A549 (cell line): Measurements from ENCODE around the gene FMO4. TPM values are rescaled to one million over a fixed set of nuclear protein-coding genes. Genes with fewer than 3 reads are reported as not detected.

Experiments used
- ATAC-seq, 2 experiments: fragments of 200-7000 bp in 1 of 2; fragments of >200 bp in 1 of 2; cut with Nextera tagmentation in 1 of 2; cut with Tn5 transposase in 1 of 2; 3 replicates each; pipeline versions ENCODE4 v1.8.0 to v1.9.1; 2018 to 2020; ENCODE audit warnings: mild to moderate bottlenecking in 1 of 2, moderate library complexity in 1 of 2
- CTCF ChIA-PET: fragments of 300-600 bp; sonication (Branson Sonifier 250); formaldehyde crosslinking; extraction: SDS; loops from one replicate; lab custom pipeline; 2021; ENCODE audit warnings: antibody characterized with exemption, inconsistent platforms; lab: Yijun Ruan, JAX
- POLR2A ChIA-PET: fragments of 350-600 bp; formaldehyde crosslinking; extraction: SDS; loops from one replicate; lab custom pipeline; 2021; ENCODE audit warnings: antibody characterized with exemption, inconsistent platforms; lab: Yijun Ruan, JAX
- DNase-seq, 2 experiments: peaks; one replicate each; pipeline versions ENCODE4 v3.0.0 to v3.0.0-alpha.2; 2011 to 2016; ENCODE audit warnings: low read depth in 1 of 2, low spot score in 1 of 2
- FAIRE-seq: peaks from 2 replicates; lab custom pipeline; 2011; peaks lifted over from hg19 to GRCh38; lab: Jason Lieb, UNC
- H3K27ac ChIP-seq, 2 experiments: fragments of >200 bp; sonication (Bioruptor Twin); formaldehyde crosslinking; 3 replicates each; pipeline ENCODE4 v1.5.1; 2016 to 2017
- H3K4me1 ChIP-seq: fragments of >200 bp; sonication (Bioruptor Twin); formaldehyde crosslinking; 3 replicates; pipeline ENCODE4 v1.6.1; 2016
- H3K4me2 ChIP-seq: fragments of >200 bp; sonication (Bioruptor Twin); formaldehyde crosslinking; 3 replicates; pipeline ENCODE4 v1.6.1; 2016
- H3K4me3 ChIP-seq: fragments of >200 bp; sonication (Bioruptor Twin); formaldehyde crosslinking; 3 replicates; pipeline ENCODE4 v1.5.1; 2016
- H3K9me3 ChIP-seq: fragments of >200 bp; sonication (Bioruptor Twin); formaldehyde crosslinking; 3 replicates; pipeline ENCODE4 v1.6.1; 2016
- BHLHE40 ChIP-seq: IDR thresholded peaks from 2 replicates; pipeline ENCODE4 v1.6.1; 2012; ENCODE audit warnings: low read depth, low read length, inconsistent platforms
- CBX8 ChIP-seq: fragments of 200-600 bp; sonication (generic); IDR thresholded peaks from 2 replicates; pipeline ENCODE4 v1.6.1; 2016
- CEBPB ChIP-seq, 2 experiments: fragments of >200 bp in 1 of 2; sonication (Bioruptor Twin) in 1 of 2; formaldehyde crosslinking in 1 of 2; IDR thresholded peaks; 2 replicates each; pipeline ENCODE4 v1.6.1; 2012 to 2016
- FOSB ChIP-seq: fragments of 250-450 bp; sonication (Bioruptor Pico); IDR thresholded peaks from 2 replicates; pipeline ENCODE4 v1.5.0; 2020; ENCODE audit warnings: mild to moderate bottlenecking, moderate library complexity
- FOXS1 ChIP-seq: fragments of 250-450 bp; sonication (Bioruptor Pico); IDR thresholded peaks from 2 replicates; pipeline ENCODE4 v1.5.0; 2020; ENCODE audit warnings: mild to moderate bottlenecking, moderate library complexity
- HOXA7 ChIP-seq: fragments of 250-450 bp; sonication (Bioruptor Pico); IDR thresholded peaks from 2 replicates; pipeline ENCODE4 v1.5.0; 2020; ENCODE audit warnings: mild to moderate bottlenecking, moderate library complexity
- HOXB13 ChIP-seq: fragments of 250-450 bp; sonication (Bioruptor Pico); IDR thresholded peaks from 2 replicates; pipeline ENCODE4 v1.5.0; 2020; ENCODE audit warnings: low read depth, mild to moderate bottlenecking, moderate library complexity
- HOXB5 ChIP-seq: fragments of 250-450 bp; sonication (Bioruptor Pico); IDR thresholded peaks from 2 replicates; pipeline ENCODE4 v1.5.0; 2020; ENCODE audit warnings: mild to moderate bottlenecking, moderate library complexity
- JUN ChIP-seq, 2 experiments: fragments of >200 bp; sonication (Bioruptor Twin); formaldehyde crosslinking; IDR thresholded peaks; 2 replicates in 1 of 2; 3 replicates in 1 of 2; pipeline ENCODE4 v1.6.1; 2016 to 2017
- KDM1A ChIP-seq: fragments of 200-600 bp; sonication (generic); IDR thresholded peaks from 2 replicates; pipeline ENCODE4 v1.6.1; 2016; ENCODE audit warnings: low read depth, mild to moderate bottlenecking
- KDM5A ChIP-seq: fragments of 200-600 bp; sonication (generic); IDR thresholded peaks from 2 replicates; pipeline ENCODE4 v1.6.1; 2016; ENCODE audit warnings: antibody characterized with exemption, mild to moderate bottlenecking
- MAFK ChIP-seq: fragments of 450-650 bp; IDR thresholded peaks from 2 replicates; pipeline ENCODE4 v1.6.1; 2014; ENCODE audit not compliant: partially characterized antibody
- NFE2L2 ChIP-seq: fragments of 150-350 bp; conservative IDR thresholded peaks from 2 replicates; pipeline ENCODE4 v1.6.1; 2014; ENCODE audit warnings: low read length
- NPAS2 ChIP-seq: fragments of 250-450 bp; sonication (Bioruptor Pico); IDR thresholded peaks from 2 replicates; pipeline ENCODE4 v1.8.0; 2022; ENCODE audit warnings: mild to moderate bottlenecking, moderate library complexity, borderline replicate concordance
- PHF8 ChIP-seq: fragments of 200-600 bp; sonication (generic); IDR thresholded peaks from 2 replicates; pipeline ENCODE4 v1.6.1; 2016; ENCODE audit warnings: low read depth, mild to moderate bottlenecking, antibody characterized with exemption, moderate library complexity, borderline replicate concordance
- POLR2AphosphoS2 ChIP-seq: conservative IDR thresholded peaks from 2 replicates; pipeline ENCODE4 v1.6.1; 2012; ENCODE audit warnings: low read length, improper control_type of control experiment, inconsistent platforms
- RAD21 ChIP-seq, 2 experiments: fragments of >200 bp in 1 of 2; sonication (Bioruptor Twin) in 1 of 2; formaldehyde crosslinking in 1 of 2; IDR thresholded peaks in 1 of 2; conservative IDR thresholded peaks in 1 of 2; 2 replicates in 1 of 2; 3 replicates in 1 of 2; pipeline ENCODE4 v1.6.1; 2012 to 2018; ENCODE audit warnings: inconsistent platforms in 1 of 2
- RARB ChIP-seq: fragments of 250-450 bp; sonication (Bioruptor Pico); IDR thresholded peaks from 2 replicates; pipeline ENCODE4 v1.8.0; 2021; ENCODE audit warnings: mild to moderate bottlenecking, moderate library complexity
- RCOR1 ChIP-seq: fragments of 150-350 bp; IDR thresholded peaks from 2 replicates; pipeline ENCODE4 v1.6.1; 2014; ENCODE audit warnings: antibody characterized with exemption, low read length, low read depth
- RFX5 ChIP-seq: fragments of 450-650 bp; IDR thresholded peaks from 2 replicates; pipeline ENCODE4 v1.7.1; 2014; ENCODE audit warnings: antibody characterized with exemption, mild to moderate bottlenecking, moderate library complexity
- ZC3H11A ChIP-seq: fragments of 450-650 bp; IDR thresholded peaks from 2 replicates; pipeline ENCODE4 v1.6.1; 2014; ENCODE audit warnings: antibody characterized with exemption, mild to moderate bottlenecking
- ZFP36 ChIP-seq: fragments of 450-650 bp; IDR thresholded peaks from 2 replicates; pipeline ENCODE4 v1.6.1; 2014; ENCODE audit warnings: borderline replicate concordance; ENCODE audit not compliant: partially characterized antibody
- WGBS: methylation state at CpG from one replicate; pipeline ENCODE4 v1.1.6; 2017; ENCODE audit errors: missing lambda C conversion rate; 5-methylcytosine and 5-hydroxymethylcytosine counted together
- polyA plus RNA-seq, 4 experiments: library from polyadenylated mRNA; depleted of rRNA in 3 of 4; stranded (reverse); fragments of >200 nt; fragmentation: RNase III in 1 of 4; extraction: RNeasy Plus Mini Kit Qiagen cat#74134 plus additional on column Dnase treatment in 1 of 4; gene quantifications; 2 replicates in 3 of 4; 3 replicates in 1 of 4; pipeline ENCODE4 v1.2.3, GENCODE V29; 2011 to 2017
- TF ChIP-seq, protein P1 (sequence below): IDR thresholded peaks from 2 replicates; pipeline ENCODE4 v1.6.1; 2012
- TF ChIP-seq, protein P2 (sequence below): fragments of 250-450 bp; sonication (Bioruptor Pico); IDR thresholded peaks from 2 replicates; pipeline ENCODE4 v1.5.0; 2020; ENCODE audit warnings: low read depth, mild to moderate bottlenecking, moderate library complexity
- TF ChIP-seq, protein P3 (sequence below): IDR thresholded peaks from 2 replicates; pipeline ENCODE4 v1.6.1; 2012
- TF ChIP-seq, protein P4 (sequence below): IDR thresholded peaks from 2 replicates; pipeline ENCODE4 v1.6.1; 2012; ENCODE audit warnings: low read depth, borderline replicate concordance

Gene FMO4
- polyA plus RNA-seq, 2 of the 4 experiments (the other 2 are of a cell fraction) = 0.32 to 1.9 TPM

DNA sequence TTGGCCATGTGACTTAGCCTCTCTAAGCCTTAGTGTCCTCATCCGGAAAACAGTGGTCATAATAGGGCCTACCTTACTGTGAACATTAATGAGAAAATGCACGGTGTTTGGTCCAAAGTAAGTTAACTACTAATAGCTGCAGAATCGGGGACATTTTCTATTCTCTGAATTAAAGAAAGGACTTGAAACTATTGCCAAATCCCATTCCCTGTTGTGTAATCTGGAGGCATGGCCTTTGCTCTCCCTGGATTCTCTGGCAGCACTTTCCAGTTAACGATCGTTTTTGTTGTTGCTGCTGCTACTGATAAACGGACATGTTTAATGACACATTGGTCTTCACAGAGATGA is 30.5 kb downstream of the FMO4 start:
- POLR2A ChIA-PET = no interaction called here
- WGBS = 61% methylated on average over 6 of the region's 6 CpGs
- ATAC-seq (no peak), FAIRE-seq (no peak), DNase-seq (no peak)
- no peak overlapping the region for H3K4me3 ChIP-seq
- H3K27ac ChIP-seq = no peak overlapping the region
- TF ChIP-seq RFX5 (no peak), RCOR1 (no peak)
- no peak overlapping the region for H3K4me2 ChIP-seq
- no peaks in the 10 kb centered on the region for H3K4me1 ChIP-seq
- H3K9me3 ChIP-seq = no peaks in the 10 kb centered on the region
- CTCF ChIA-PET = interaction anchor here (0.8 kb wide), 1 partner anchor 10 kb away, joined by 3 read pairs; no protein-coding TSS in a partner anchor

DNA sequence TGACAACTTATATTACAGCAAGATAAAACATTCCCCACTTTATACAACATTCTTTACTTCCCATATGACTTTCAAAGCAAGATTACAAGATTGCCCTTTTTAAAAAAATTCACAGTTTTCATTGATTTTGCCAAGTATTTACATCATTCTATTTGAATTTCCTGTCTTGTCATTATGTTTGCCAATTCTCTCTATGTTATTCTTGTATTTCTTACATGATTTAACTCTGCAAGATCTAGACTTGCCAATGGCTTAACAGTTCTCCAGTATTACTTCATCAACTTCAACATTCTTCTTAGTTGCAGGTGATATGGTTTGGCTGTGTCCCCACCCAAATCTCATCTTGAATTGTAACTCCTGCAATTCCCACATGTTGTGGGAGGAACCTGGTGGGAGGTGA is 31.6 kb downstream of the FMO4 start:
- FAIRE-seq (no peak), ATAC-seq (no peak), DNase-seq (no peak)
- no peak overlapping the region for H3K27ac ChIP-seq
- no peaks in the 10 kb centered on the region for H3K4me1 ChIP-seq
- TF ChIP-seq CBX8 = no peak
- TF ChIP-seq JUN (IDR thresholded peaks at IDR 0.05) = no peak
- TF ChIP-seq RAD21 (conservative IDR thresholded peaks at IDR 0.05 in 1 of 2, IDR thresholded peaks at IDR 0.05 in 1 of 2) = no peak
- TF ChIP-seq HOXB13 (CRISPR knock-in tag) = no peak
- no peak for TF ChIP-seq NFE2L2
- TF ChIP-seq HOXA7 = no peak
- no peak for TF ChIP-seq HOXB5 (CRISPR knock-in tag)
- TF ChIP-seq, protein P1, sequence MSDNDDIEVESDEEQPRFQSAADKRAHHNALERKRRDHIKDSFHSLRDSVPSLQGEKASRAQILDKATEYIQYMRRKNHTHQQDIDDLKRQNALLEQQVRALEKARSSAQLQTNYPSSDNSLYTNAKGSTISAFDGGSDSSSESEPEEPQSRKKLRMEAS = no peak
- TF ChIP-seq, protein P2, sequence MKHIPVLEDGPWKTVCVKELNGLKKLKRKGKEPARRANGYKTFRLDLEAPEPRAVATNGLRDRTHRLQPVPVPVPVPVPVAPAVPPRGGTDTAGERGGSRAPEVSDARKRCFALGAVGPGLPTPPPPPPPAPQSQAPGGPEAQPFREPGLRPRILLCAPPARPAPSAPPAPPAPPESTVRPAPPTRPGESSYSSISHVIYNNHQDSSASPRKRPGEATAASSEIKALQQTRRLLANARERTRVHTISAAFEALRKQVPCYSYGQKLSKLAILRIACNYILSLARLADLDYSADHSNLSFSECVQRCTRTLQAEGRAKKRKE (CRISPR knock-in tag) = no peak
- no peak for TF ChIP-seq CEBPB (IDR thresholded peaks at IDR 0.05)
- TF ChIP-seq PHF8 = no peak
- TF ChIP-seq FOSB (CRISPR knock-in tag) = no peak
- TF ChIP-seq, protein P3, sequence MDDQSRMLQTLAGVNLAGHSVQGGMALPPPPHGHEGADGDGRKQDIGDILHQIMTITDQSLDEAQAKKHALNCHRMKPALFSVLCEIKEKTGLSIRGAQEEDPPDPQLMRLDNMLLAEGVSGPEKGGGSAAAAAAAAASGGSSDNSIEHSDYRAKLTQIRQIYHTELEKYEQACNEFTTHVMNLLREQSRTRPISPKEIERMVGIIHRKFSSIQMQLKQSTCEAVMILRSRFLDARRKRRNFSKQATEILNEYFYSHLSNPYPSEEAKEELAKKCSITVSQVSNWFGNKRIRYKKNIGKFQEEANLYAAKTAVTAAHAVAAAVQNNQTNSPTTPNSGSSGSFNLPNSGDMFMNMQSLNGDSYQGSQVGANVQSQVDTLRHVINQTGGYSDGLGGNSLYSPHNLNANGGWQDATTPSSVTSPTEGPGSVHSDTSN = no peak
- no peak for TF ChIP-seq ZFP36
- TF ChIP-seq, protein P4, sequence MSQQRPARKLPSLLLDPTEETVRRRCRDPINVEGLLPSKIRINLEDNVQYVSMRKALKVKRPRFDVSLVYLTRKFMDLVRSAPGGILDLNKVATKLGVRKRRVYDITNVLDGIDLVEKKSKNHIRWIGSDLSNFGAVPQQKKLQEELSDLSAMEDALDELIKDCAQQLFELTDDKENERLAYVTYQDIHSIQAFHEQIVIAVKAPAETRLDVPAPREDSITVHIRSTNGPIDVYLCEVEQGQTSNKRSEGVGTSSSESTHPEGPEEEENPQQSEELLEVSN = no peak
- no peak for TF ChIP-seq MAFK
- no peak overlapping the region for H3K4me2 ChIP-seq
- no peaks in the 10 kb centered on the region for H3K9me3 ChIP-seq
- ChIA-PET POLR2A (no interaction called here), CTCF (interaction anchor here (1.0 kb wide), 1 partner anchor 45 kb away, joined by 3 read pairs; no protein-coding TSS in a partner anchor)
- no peak overlapping the region for H3K4me3 ChIP-seq

DNA sequence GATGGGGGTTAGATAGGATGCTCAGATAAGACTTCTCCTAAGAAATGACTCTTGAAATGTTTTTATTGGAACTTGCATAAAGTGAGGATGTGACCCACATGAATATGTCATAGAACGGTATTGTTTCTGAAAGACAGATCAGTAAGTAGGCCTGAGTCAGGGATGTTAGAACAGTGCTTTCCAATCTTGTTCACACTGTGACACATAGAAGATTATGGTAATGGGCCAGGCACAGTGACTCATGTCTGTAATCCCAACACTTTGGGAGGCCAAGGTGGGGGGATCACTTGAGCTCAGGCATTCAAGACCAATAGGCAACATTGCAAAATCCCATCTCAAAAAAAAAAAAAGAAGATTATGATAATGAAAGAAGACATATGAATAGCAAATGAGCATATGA is 32.9 kb downstream of the FMO4 start:
- no peak for ATAC-seq
- ChIA-PET CTCF (no interaction called here), POLR2A (no interaction called here)
- FAIRE-seq = no peak
- Histone ChIP-seq H3K9me3 (no peaks in the 10 kb centered on the region), H3K4me3 (no peak overlapping the region), H3K4me1 (no peaks in the 10 kb centered on the region), H3K4me2 (no peak overlapping the region)
- DNase-seq = no peak
- 82% methylated on average over 1 of the region's 1 CpG for WGBS
- TF ChIP-seq RARB = no peak
- TF ChIP-seq BHLHE40 = no peak
- TF ChIP-seq ZC3H11A = no peak
- no peak for TF ChIP-seq FOXS1 (CRISPR knock-in tag)
- TF ChIP-seq POLR2AphosphoS2 = no peak
- TF ChIP-seq NPAS2 (CRISPR knock-in tag) = no peak
- TF ChIP-seq KDM5A = no peak
- TF ChIP-seq KDM1A = no peak
- TF ChIP-seq, all 56 proteins: peak for 0
- H3K27ac ChIP-seq = no peak overlapping the region
